MG63 (cell line): Measurements from ENCODE around the gene RNF44. TPM values are rescaled to one million over a fixed set of nuclear protein-coding genes. Genes with fewer than 3 reads are reported as not detected.

ENCODE experiments used
- DNase-seq: peaks from one replicate; pipeline ENCODE4 v3.0.0-alpha.2; 2020
- H3K27me3 ChIP-seq: fragments of 250-450 bp; sonication (Bioruptor Pico); 2 replicates; pipeline ENCODE4 v1.5.1; 2020; ENCODE audit warnings: mild to moderate bottlenecking, moderate library complexity
- H3K36me3 ChIP-seq: fragments of 250-450 bp; sonication (Bioruptor Pico); 2 replicates; pipeline ENCODE4 v1.5.1; 2020; ENCODE audit warnings: mild to moderate bottlenecking, moderate library complexity
- H3K4me3 ChIP-seq: fragments of 250-450 bp; sonication (Bioruptor Pico); 2 replicates; pipeline ENCODE4 v1.5.1; 2020; ENCODE audit warnings: mild to moderate bottlenecking, moderate library complexity
- H3K9me3 ChIP-seq: fragments of 250-450 bp; sonication (Bioruptor Pico); 2 replicates; pipeline ENCODE4 v1.5.1; 2020; ENCODE audit warnings: mild to moderate bottlenecking, moderate library complexity
- total RNA-seq: library from RNA; depleted of rRNA; stranded (reverse); fragments of >200 nt; shearing (Covaris generic); gene quantifications from 2 replicates; pipeline ENCODE4 v1.2.3, GENCODE V29; 2014; ENCODE audit warnings: low replicate concordance; rRNA removed

The RNF44 gene
- total RNA-seq, 1 experiment from 2014 or later: 4.4 TPM

GRCh38 chr5:176481711-176482110 lies 55.5 kb downstream of the RNF44 start:
- no peaks in the 10 kb centered on the region for H3K9me3 ChIP-seq
- H3K36me3 ChIP-seq: peaks cover 81% of the 10 kb centered on the region
- no peak overlapping the region for H3K4me3 ChIP-seq
- DNase-seq: no peak
- no peaks in the 10 kb centered on the region for H3K27me3 ChIP-seq

Other genes with a start within 250 kb of the RNF44 start
- 120 and 132 TPM in 2 replicates for gene KIAA1191, start 175.6 kb downstream of the RNF44 start, total RNA-seq
- gene ARL10, start 171.9 kb downstream of the RNF44 start, total RNA-seq: 0.20 and 0.33 TPM in 2 replicates
- gene NOP16, start 148.8 kb downstream of the RNF44 start, total RNA-seq: 146 and 237 TPM in 2 replicates
- gene HIGD2A, start 148.7 kb downstream of the RNF44 start, total RNA-seq: 151 and 166 TPM in 2 replicates
- 281 and 342 TPM in 2 replicates for gene CLTB, start 120.9 kb downstream of the RNF44 start, total RNA-seq
- gene FAF2, start 89.0 kb downstream of the RNF44 start, total RNA-seq: 48.8 and 49.4 TPM in 2 replicates
- gene CDHR2, start 11.9 kb upstream of the RNF44 start, total RNA-seq: not detected in 2 replicates
- gene GPRIN1, start 72.8 kb upstream of the RNF44 start, total RNA-seq: 21.0 and 32.2 TPM in 2 replicates
- not detected in 2 replicates for gene SNCB, start 93.1 kb upstream of the RNF44 start, total RNA-seq
- not detected in 2 replicates for gene EIF4E1B, start 93.3 kb upstream of the RNF44 start, total RNA-seq
- gene TSPAN17, start 110.1 kb upstream of the RNF44 start, total RNA-seq: 117 and 120 TPM in 2 replicates